NCI-H2029 (cell line): ENCODE results near the gene OSBPL9.
"Not testable (repeated sequence)": the region's sequence is repeated elsewhere in the genome, so short reads cannot be mapped to it uniquely, and the experiment has no call there.

ENCODE experiments used
- DNase-seq: peaks from one replicate; lab custom pipeline; 2025; lab: John Stamatoyannopoulos, UW

The OSBPL9 gene

GRCh38 chr1:51791888-51792287 is 175.0 kb downstream of the OSBPL9 start:
- DNase-seq: no peak

- no peak for DNase-seq
These were observed 176.0 kb downstream of the OSBPL9 start for GRCh38 chr1:51792864-51793263.

GRCh38 chr1:51794260-51794659 is 177.4 kb downstream of the OSBPL9 start:
- DNase-seq: no peak

GRCh38 chr1:51794868-51795267 is 178.0 kb downstream of the OSBPL9 start:
- no peak for DNase-seq

GRCh38 chr1:51799372-51799771 is 182.5 kb downstream of the OSBPL9 start:
- no peak for DNase-seq

- no peak for DNase-seq
These were observed 197.6 kb downstream of the OSBPL9 start for GRCh38 chr1:51814513-51814912.

- no peak for DNase-seq
These were observed 201.6 kb downstream of the OSBPL9 start for GRCh38 chr1:51818487-51818886.

- not testable (repeated sequence) for DNase-seq
These were observed 202.1 kb downstream of the OSBPL9 start for GRCh38 chr1:51819021-51819420.

GRCh38 chr1:51819810-51820209 is 202.9 kb downstream of the OSBPL9 start:
- no peak for DNase-seq

GRCh38 chr1:51829058-51829457 is 212.2 kb downstream of the OSBPL9 start:
- DNase-seq: no peak

- DNase-seq: no peak
These were observed 216.8 kb downstream of the OSBPL9 start for GRCh38 chr1:51833700-51834099.

GRCh38 chr1:51837243-51837642 is 220.4 kb downstream of the OSBPL9 start:
- DNase-seq: no peak
